Transverse colon (tissue), 4 donors: Measurements from ENCODE around the gene SRSF6. TPM values are rescaled to one million over a fixed set of nuclear protein-coding genes. Genes with fewer than 3 reads are reported as not detected.

Experiments used
- DNase-seq: peaks from one replicate; pipeline ENCODE4 v3.0.0-alpha.2; 2019
- H3K27ac ChIP-seq, 4 donors: fragments of 200-600 bp; sonication (generic); 2 replicates each; pipeline ENCODE4 v1.5.1; 2016 to 2018; ENCODE audit warnings: inconsistent platforms in 4 of 4
- H3K27me3 ChIP-seq: fragments of 200-600 bp; sonication (generic); 2 replicates; pipeline ENCODE4 v1.5.1; 2017; ENCODE audit warnings: inconsistent platforms
- H3K36me3 ChIP-seq, 4 donors: fragments of 200-600 bp; sonication (generic); 2 replicates each; pipeline ENCODE4 v1.5.1; 2017 to 2019; ENCODE audit warnings: inconsistent platforms in 4 of 4
- H3K4me1 ChIP-seq, 4 donors: fragments of 200-600 bp; sonication (generic); 2 replicates each; pipeline ENCODE4 v1.5.1; 2017 to 2020; ENCODE audit warnings: inconsistent platforms in 4 of 4
- H3K4me3 ChIP-seq, 4 donors: fragments of 200-600 bp; sonication (generic); 1 replicate in 1 of 4; 2 replicates in 3 of 4; pipeline versions ENCODE4 v1.5.1 to v1.6.1; 2017 to 2019; ENCODE audit warnings: inconsistent platforms in 4 of 4
- H3K9me3 ChIP-seq, 2 donors: fragments of 200-600 bp; sonication (generic); 2 replicates each; pipeline ENCODE4 v1.5.1; 2017 to 2019; ENCODE audit warnings: inconsistent platforms in 2 of 2
- EP300 ChIP-seq: sonication (generic); formaldehyde crosslinking; IDR thresholded peaks from one replicate; pipeline ENCODE4 v1.6.1; 2017; ENCODE audit warnings: antibody characterized with exemption, low read depth
- POLR2A ChIP-seq: fragments of 450-650 bp; IDR thresholded peaks from one replicate; pipeline ENCODE4 v1.6.1; 2016; ENCODE audit warnings: antibody characterized with exemption, mild to moderate bottlenecking, moderate library complexity
- POLR2AphosphoS5 ChIP-seq, 3 donors: sonication (generic); formaldehyde crosslinking; IDR thresholded peaks; one replicate each; pipeline ENCODE4 v1.6.1; 2016; ENCODE audit warnings: antibody characterized with exemption in 3 of 3
- WGBS, 2 donors: methylation state at CpG; one replicate each; pipeline ENCODE4 v1.1.5; 2018; ENCODE audit warnings: low coverage in 1 of 2; 5-methylcytosine and 5-hydroxymethylcytosine counted together
- in situ Hi-C, 4 donors: fragments of 200-750 bp; cut with MboI; loops; one replicate each; pipeline versions ENCODE4 v1.15.0 to v1.15.1; 2017; ENCODE audit warnings: low sequenced_read_pairs in 3 of 4, low pct_ligation_motif_present in 1 of 4, low pct_unique_long_range_greater_than_20kb in 1 of 4
- intact Hi-C: fragments of 100-400 bp; cut with DNase I; formaldehyde crosslinking; loops from one replicate; pipeline ENCODE4 v1.15.1; 2023; ENCODE audit warnings: low total_unique reads
- small RNA-seq, 4 donors: library from RNA; depleted of rRNA; stranded (forward); fragments of <200 nt; gene quantifications; one replicate each; pipeline ENCODE3, GENCODE V24; 2016
- total RNA-seq, 4 donors: library from RNA; depleted of rRNA; stranded (reverse); fragments of >200 nt; gene quantifications; one replicate each; pipeline ENCODE4 v1.1.0, GENCODE V29; 2016
- TF ChIP-seq, protein P1 (sequence below), 5 experiments: fragments of 200-600 bp in 3 of 5; fragments of 450-650 bp in 2 of 5; sonication (generic) in 3 of 5; IDR thresholded peaks; 1 replicate in 2 of 5; 2 replicates in 3 of 5; pipeline ENCODE4 v1.5.1; 2016 to 2017; ENCODE audit warnings: antibody characterized with exemption in 5 of 5, inconsistent platforms in 3 of 5, mild to moderate bottlenecking in 2 of 5, moderate library complexity in 1 of 5

The SRSF6 gene
- total RNA-seq, 4 donors from 2014 or later, result 48.3 to 194 (median 70.1) TPM

DNA sequence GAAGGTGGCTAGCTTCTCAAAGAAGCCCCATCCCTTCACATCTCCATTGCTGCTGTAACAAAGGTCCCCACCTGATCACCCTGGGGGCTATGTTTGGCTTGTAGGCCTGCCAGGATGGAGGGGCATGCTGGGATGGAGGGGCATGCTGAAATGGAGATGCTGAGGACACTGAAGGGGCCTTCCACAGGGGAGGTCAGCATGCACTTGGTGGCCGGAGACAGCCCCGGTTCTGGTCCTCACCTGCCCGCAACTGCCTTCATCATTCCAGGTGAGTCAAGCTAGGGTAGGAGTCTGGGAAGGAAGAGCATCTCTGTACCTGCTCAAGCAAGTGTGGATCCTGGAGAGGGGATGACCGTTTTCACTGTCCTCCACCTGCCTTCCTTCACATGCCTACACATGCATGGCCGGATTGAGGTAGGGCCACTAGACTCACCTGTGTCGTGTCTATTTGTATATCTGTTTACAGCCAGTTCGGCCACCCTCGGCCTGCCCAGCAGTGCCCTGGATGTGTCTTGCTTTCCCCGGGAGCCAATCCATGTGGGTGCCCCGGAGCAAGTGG, 55.8 kb downstream of the SRSF6 start:
- TF ChIP-seq POLR2A, result peak; percentile 18
- TF ChIP-seq, protein P1, sequence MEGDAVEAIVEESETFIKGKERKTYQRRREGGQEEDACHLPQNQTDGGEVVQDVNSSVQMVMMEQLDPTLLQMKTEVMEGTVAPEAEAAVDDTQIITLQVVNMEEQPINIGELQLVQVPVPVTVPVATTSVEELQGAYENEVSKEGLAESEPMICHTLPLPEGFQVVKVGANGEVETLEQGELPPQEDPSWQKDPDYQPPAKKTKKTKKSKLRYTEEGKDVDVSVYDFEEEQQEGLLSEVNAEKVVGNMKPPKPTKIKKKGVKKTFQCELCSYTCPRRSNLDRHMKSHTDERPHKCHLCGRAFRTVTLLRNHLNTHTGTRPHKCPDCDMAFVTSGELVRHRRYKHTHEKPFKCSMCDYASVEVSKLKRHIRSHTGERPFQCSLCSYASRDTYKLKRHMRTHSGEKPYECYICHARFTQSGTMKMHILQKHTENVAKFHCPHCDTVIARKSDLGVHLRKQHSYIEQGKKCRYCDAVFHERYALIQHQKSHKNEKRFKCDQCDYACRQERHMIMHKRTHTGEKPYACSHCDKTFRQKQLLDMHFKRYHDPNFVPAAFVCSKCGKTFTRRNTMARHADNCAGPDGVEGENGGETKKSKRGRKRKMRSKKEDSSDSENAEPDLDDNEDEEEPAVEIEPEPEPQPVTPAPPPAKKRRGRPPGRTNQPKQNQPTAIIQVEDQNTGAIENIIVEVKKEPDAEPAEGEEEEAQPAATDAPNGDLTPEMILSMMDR (IDR thresholded peaks at IDR 0.05), result no peak
- TF ChIP-seq POLR2AphosphoS5 (IDR thresholded peaks at IDR 0.05), result no peak
- TF ChIP-seq EP300, result no peak
- Histone ChIP-seq H3K4me3 (peak overlapping the region in 3 of 4 donors; percentile 35 to 57 (median 50)), H3K4me1 (peaks cover 0 to 9% (median 6%) of the 10 kb centered on the region in 4 donors), H3K36me3 (no peaks in the 10 kb centered on the region), H3K9me3 (no peaks in the 10 kb centered on the region), H3K27me3 (peaks cover 3% of the 10 kb centered on the region), H3K27ac (peak overlapping the region in 3 of 4 donors; percentile 64 to 76 (median 65))
- 42% methylated on average over 10 of the region's 10 CpGs; no CpG with 5 or more reads in 1 of the 2 donors for WGBS, 2 donors
- DNase-seq, result no peak
- in situ Hi-C loops (no loop called here), intact Hi-C loops (no loop called here)

Small RNA genes within 50 kb of the gene (small RNA-seq; reads per million reads assigned to genes)
- gene RF00019, result 0 reads per million in 4 donors
- 0 to 0.24 (median 0) reads per million in 4 donors for gene RNU6-1251P

Other genes with a start within 250 kb of the SRSF6 start
- 100 to 1,000 TPM in 1 of 4 donors, 10 to 100 TPM in 3; 10.9 to 152 (median 23.1) TPM for gene L3MBTL1, start 49.8 kb downstream of the SRSF6 start, total RNA-seq
- gene SGK2, start 101.1 kb downstream of the SRSF6 start, total RNA-seq, result 100 to 1,000 TPM in 3 of 4 donors, 10 to 100 TPM in 1; 71.6 to 293 (median 149) TPM
- gene IFT52, start 133.0 kb downstream of the SRSF6 start, total RNA-seq, result 10 to 100 TPM in 3 of 4 donors, 1 to 10 TPM in 1; 1.4 to 83.4 (median 19.9) TPM
- 100 to 1,000 TPM in 1 of 4 donors, 1 to 10 TPM in 3; 1.1 to 134 (median 2.2) TPM for gene MYBL2, start 209.2 kb downstream of the SRSF6 start, total RNA-seq